GM12891 (cell line): Measurements from ENCODE around the gene NRTN.
"Not testable (repeated sequence)": the region's sequence is repeated elsewhere in the genome, so short reads cannot be mapped to it uniquely, and the experiment has no call there.

Source experiments
- PAX5 ChIP-seq: IDR thresholded peaks from 2 replicates; pipeline ENCODE4 v1.6.1; 2011; ENCODE audit warnings: low read length, moderate library complexity, mild to moderate bottlenecking; ENCODE audit not compliant: insufficient read depth, severe bottlenecking
- POLR2A ChIP-seq: IDR thresholded peaks from 2 replicates; pipeline ENCODE4 v1.6.1; 2011; ENCODE audit warnings: low read depth, low read length, control low read depth
- POLR2AphosphoS5 ChIP-seq: IDR thresholded peaks from 2 replicates; pipeline ENCODE4 v1.6.1; 2011; ENCODE audit warnings: low read depth, low read length, control low read depth
- POU2F2 ChIP-seq: IDR thresholded peaks from 2 replicates; pipeline ENCODE4 v1.6.1; 2011; ENCODE audit warnings: low read depth, mild to moderate bottlenecking, control low read depth, low read length, moderate library complexity
- SPI1 ChIP-seq: IDR thresholded peaks from 2 replicates; pipeline ENCODE4 v1.6.1; 2011; ENCODE audit warnings: low read depth, low read length, control low read depth
- TAF1 ChIP-seq: IDR thresholded peaks from 2 replicates; pipeline ENCODE4 v1.6.1; 2011; ENCODE audit warnings: low read depth, low read length, control low read depth

GRCh38 chr19:5780916-5781315, 24.0 kb upstream of the NRTN start:
- TF ChIP-seq POLR2A, TAF1, POLR2AphosphoS5, SPI1, PAX5, POU2F2: not testable (repeated sequence)
